Stimulated activated CD8-positive, alpha-beta memory T cell treated with anti-CD3 and anti-CD28 coated beads, Interleukin-7, amount 100 ng/mL, for 4 hours (primary cell): ENCODE data around the gene POLA2.
"Not testable (repeated sequence)": the region's sequence is repeated elsewhere in the genome, so short reads cannot be mapped to it uniquely, and the experiment has no call there.

ENCODE experiments used
- DNase-seq, 2 donors: peaks; one replicate each; pipeline ENCODE4 v3.0.0-alpha.2; 2020; ENCODE audit warnings: low read depth in 2 of 2

The POLA2 gene

GRCh38 chr11:65261591-65262380, at the start of gene POLA2:
POLA2 (plus strand) TSS chr11:65261962; CDS start chr11:65262293, 331 bp downstream.
- peak; percentile 88 to 92 for DNase-seq

- no peak for DNase-seq
These were observed 49.4 kb upstream of the POLA2 start for GRCh38 chr11:65212226-65212801.

GRCh38 chr11:65213322-65214211, 48.2 kb upstream of the POLA2 start:
- DNase-seq: no peak

GRCh38 chr11:65214212-65214845, 47.4 kb upstream of the POLA2 start:
- DNase-seq: no peak

- DNase-seq: peak; percentile 12 to 43
These were observed 46.2 kb upstream of the POLA2 start for GRCh38 chr11:65215441-65216076.

GRCh38 chr11:65216830-65217229, 44.9 kb upstream of the POLA2 start:
- DNase-seq: no peak

- no peak for DNase-seq
These were observed 44.0 kb upstream of the POLA2 start for GRCh38 chr11:65217441-65218423.

GRCh38 chr11:65218446-65218845, 43.3 kb upstream of the POLA2 start:
- no peak for DNase-seq

- no peak for DNase-seq
These were observed 41.9 kb upstream of the POLA2 start for GRCh38 chr11:65219930-65220213.

- no peak for DNase-seq
These were observed 40.7 kb upstream of the POLA2 start for GRCh38 chr11:65221026-65221425.

- no peak for DNase-seq
These were observed 38.8 kb upstream of the POLA2 start for GRCh38 chr11:65223011-65223410.

GRCh38 chr11:65224930-65225278, 36.9 kb upstream of the POLA2 start:
- DNase-seq: no peak

- peak; percentile 33 to 40 for DNase-seq
These were observed 36.3 kb upstream of the POLA2 start for GRCh38 chr11:65225279-65226102.

- no peak for DNase-seq
These were observed 35.7 kb upstream of the POLA2 start for GRCh38 chr11:65226103-65226442.

- DNase-seq: no peak
These were observed 33.9 kb upstream of the POLA2 start for GRCh38 chr11:65227879-65228278.

- DNase-seq: no peak
These were observed 25.3 kb upstream of the POLA2 start for GRCh38 chr11:65236194-65237059.

GRCh38 chr11:65238302-65238701, 23.5 kb upstream of the POLA2 start:
- not testable (repeated sequence) for DNase-seq

GRCh38 chr11:65241134-65241533, 20.6 kb upstream of the POLA2 start:
- DNase-seq: no peak

- DNase-seq: no peak
These were observed 20.1 kb upstream of the POLA2 start for GRCh38 chr11:65241692-65242091.
